GM19351 (cell line): ENCODE data around the gene UGT1A6.
"Not testable (repeated sequence)": the region's sequence is repeated elsewhere in the genome, so short reads cannot be mapped to it uniquely, and the experiment has no call there.

Experiments
- ATAC-seq: cut with Tn5 transposase; IDR thresholded peaks from one replicate; pipeline ENCODE4 v1.9.1; 2021; ENCODE audit warnings: mild to moderate bottlenecking, moderate library complexity; ENCODE audit not compliant: unreplicated experiment

The UGT1A6 gene

DNA sequence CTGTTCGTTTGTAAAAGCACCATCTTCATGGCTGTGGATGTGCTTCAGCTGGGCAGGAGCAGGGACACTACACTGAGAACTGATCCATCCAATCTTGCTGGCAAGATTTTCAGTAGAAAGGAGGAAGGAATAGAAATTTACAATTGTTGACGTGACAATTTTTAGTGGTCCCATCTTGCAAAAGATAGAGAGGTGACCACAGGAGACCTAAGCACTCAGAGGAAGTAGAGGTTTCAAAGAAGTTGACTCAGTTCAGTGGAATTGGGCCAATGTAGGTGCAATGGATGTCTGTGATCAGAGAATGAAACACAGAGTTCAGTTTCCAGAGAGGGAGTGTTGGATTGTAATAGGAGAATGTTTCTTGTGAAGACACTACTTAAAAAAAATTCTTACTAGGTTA is 21.4 kb downstream of the UGT1A6 start:
- ATAC-seq: no peak

DNA sequence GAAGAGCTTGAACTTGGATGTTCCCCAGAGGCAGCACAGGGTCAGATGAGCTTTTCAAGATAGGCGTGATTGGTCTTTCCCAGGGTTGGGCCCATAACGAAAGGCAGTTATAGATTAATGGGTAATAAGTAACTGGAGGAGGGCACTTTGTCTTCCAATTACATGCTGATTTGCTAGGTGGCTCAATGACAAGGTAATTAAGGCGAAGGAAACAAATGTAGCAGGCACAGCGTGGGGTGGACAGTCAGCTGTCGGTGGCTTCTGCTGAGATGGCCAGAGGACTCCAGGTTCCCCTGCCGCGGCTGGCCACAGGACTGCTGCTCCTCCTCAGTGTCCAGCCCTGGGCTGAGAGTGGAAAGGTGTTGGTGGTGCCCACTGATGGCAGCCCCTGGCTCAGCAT is 25.9 kb downstream of the UGT1A6 start, which contains the start of gene UGT1A4:
Gene UGT1A4, plus strand, starts transcription at position 185 of the 400 bp plus-strand sequence. Its CDS starts 85 bp downstream, at position 270.
- no peak for ATAC-seq

DNA sequence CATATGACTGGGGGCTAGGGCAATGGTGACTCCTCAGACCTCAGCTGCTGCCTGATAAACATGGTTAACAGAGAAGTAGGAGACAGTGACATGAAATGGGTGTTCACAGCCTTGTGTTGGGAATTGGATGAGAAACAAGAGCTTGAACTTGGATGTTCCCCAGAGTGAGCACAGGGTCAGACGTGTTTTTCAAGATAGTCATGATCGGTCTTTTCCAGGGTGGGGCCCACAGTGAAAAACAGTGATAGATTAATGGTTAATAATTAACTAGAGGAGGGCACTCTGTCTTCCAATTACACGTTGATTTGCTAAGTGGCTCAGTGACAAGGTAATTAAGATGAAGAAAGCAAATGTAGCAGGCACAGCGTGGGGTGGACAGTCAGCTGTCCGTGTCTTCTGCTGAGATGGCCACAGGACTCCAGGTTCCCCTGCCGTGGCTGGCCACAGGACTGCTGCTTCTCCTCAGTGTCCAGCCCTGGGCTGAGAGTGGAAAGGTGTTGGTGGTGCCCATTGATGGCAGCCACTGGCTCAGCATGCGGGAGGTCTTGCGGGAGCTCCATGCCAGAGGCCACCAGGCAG is 36.1 kb downstream of the UGT1A6 start, which contains the start of gene UGT1A3:
Gene UGT1A3, plus strand, starts transcription at position 320 of the 579 bp plus-strand sequence. Its CDS starts 85 bp downstream, at position 405.
- ATAC-seq: no peak

DNA sequence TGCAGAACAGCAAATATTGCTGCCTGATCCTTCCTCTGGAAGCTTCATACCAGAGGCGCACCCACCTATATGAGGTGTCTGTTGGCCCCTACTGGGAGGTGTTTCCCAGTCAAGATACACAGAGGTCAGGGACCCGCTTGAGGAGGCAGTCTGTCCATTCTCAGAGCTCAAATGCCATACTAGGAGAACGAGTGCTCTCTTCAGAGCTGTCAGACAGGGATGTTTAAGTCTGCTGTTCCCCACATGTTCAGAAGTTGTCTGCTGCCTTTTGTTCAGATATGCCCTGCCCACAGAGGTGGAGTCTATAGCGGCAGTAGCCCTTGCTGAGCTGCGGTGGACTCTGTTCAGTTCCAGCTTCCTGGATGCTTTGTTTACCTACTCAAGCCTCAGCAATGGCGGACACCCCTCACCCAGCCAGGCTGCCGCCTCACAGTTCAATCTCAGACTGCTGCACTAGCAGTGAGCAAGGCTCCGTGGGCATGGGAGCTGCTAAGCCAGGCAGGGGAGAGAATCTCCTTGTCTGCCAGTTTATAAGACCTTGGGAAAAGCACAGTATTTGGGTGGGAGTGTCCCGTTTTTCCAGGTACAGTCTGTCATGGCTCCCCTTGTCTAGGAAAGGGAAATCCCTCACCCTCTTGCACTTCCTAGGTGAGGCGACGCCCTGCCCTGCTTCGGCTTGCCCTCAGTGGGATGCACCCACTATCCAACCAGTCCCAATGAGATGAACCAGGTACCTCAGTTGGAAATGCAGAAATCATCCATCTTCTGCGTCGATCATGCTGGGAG is 44.4 kb downstream of the UGT1A6 start:
- ATAC-seq: not testable (repeated sequence)

DNA sequence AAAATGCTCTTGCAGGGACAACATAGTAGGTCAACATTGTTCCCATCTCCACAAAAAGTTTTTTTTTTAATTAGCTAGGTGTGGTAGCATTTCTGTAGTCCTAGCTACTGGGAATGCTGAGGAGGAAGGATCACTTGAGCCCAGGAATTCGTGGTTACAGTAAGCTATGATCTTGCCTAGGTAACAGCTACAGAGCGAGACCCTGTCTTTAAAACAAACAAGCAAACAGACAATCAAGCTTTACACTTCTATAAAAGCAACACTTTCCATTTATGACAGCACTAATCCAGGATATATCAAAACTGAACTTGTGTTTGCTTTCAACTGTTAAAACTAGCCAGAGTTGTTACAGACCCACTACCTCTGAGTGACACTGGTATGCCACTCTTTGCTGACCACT is 48.2 kb downstream of the UGT1A6 start:
- no peak for ATAC-seq

DNA sequence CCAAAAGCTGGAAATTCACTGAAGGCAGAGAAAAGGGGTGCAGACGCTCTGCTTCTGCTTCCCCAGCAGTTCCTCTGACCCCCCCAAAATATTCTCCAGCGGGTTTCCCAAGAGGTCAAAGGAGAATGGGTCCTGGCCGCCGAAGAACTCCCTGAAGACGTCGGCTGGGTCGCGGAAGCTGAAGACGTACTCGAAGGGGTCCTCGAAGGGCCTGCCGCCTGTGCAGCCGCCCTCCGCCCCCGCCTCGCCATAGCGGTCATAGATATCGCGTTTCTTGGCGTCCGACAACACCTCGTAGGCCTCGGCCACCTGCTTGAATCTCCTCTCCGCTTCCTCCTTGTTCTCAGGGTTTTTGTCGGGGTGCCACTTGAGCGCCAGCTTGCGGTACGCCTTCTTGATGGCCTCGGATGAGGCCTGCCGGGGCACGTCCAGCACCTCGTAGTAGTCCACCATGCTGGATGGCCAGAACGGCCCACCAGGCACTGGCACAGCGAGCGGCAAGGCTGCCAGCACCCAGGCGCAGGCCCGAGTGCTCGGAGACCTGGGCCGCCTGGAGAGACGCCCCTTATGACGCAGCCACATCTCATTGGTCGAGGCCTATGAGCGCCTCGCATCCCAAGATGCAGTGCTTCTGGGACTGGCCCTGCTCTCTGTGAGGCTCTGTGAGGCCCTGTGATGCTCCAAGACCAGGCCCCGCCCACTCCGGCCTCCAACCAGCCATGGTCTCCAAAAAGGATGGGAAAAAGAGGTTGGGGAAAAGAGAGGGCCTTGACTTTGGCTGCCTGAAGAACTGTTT is 51.0 kb downstream of the UGT1A6 start:
- no peak for ATAC-seq

DNA sequence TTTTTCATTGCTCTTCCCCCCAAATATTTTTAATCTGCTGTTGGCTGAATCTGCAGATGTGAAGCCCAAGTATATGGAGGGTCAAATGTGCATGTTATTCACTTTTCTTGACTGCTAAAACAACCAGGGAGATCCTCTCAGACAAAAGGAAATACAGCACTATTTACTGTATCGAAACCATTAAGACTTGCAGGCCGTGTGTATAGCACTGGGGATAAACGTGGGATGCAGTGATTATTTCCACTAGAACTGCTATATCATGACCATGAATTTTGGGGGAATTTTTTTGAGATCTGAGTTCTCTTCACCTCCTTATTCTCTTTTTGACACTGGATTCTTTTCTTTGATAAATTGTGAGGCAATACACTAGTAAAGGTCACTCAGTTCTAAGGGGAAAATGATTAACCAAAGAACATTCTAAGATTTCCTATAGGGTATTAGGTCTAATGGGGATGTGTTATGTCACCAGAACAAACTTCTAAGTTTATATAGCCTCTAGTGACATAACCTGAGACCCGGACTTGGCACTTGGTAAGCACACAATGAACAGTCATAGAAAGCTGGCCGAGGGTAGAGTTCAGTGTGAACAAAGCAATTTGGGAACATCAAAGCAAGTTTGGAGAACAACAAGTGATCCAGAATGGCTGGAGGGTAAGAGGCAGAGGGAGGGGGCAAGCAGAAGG is 52.5 kb downstream of the UGT1A6 start:
- ATAC-seq: no peak

DNA sequence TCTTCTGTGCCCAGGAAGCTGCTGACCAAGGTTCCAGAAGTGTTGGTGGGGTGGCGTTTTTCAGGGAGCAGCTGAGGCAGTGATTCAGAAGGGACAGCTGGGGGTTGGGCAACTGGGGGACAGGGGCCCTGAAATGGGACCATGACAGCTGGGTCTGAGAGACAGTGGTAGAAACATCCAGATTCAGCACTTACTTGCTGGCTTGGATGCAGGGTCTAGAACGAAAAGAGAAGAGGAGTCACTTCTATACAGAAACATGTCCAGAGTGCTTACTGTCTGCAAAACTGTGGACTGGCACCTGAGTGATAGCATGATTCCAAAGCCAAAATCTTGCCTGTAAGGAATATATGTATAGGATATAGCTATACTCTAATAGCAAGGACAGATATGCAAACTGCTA is 53.1 kb downstream of the UGT1A6 start:
- ATAC-seq: not testable (repeated sequence)

DNA sequence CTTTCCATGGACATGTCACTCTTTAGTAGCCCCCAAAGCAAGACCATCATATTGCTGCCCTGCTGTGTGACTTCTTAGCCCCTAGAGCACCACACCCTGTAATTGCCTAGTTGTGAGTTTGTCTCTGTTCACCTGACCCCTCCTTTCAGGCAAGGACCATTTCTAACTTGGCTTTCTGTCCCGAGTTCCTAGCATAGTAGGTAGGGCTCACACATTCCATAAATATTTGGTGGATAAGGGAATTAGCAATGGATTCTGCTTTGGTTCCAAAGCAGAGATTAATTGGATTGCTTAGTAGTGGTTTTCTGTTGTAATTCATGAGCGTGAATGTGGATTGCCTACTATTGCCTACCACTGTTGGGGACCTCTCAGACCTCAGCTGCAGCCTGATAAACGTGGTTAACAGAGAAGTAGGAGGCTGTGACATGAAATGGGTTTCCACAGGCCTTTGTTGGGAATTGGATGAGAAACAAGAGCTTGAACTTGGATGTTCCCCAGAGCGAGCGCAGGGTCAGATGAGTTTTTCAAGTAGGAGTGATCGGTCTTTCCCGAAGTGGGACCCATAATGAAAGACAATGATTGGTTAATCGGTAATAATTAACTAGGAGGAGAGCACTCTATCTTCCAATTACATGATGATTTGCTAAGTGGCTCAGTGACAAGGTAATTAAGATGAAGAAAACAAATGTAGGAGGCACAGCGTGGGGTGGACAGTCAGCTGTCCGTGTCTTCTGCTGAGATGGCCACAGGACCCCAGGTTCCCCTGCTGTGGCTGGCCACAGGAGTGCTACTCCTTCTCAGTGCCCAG is 54.0 kb downstream of the UGT1A6 start:
- no peak for ATAC-seq

DNA sequence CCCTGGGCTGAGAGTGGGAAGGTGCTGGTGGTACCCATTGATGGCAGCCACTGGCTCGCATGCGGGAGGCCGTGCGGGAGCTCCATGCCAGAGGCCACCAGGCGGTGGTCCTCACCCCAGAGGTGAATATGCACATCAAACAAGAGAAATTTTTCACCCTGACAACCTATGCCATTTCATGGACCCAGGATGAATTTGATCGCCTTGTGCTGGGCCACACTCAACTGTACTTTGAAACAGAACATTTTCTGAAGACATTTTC is 54.5 kb downstream of the UGT1A6 start:
- no peak for ATAC-seq

DNA sequence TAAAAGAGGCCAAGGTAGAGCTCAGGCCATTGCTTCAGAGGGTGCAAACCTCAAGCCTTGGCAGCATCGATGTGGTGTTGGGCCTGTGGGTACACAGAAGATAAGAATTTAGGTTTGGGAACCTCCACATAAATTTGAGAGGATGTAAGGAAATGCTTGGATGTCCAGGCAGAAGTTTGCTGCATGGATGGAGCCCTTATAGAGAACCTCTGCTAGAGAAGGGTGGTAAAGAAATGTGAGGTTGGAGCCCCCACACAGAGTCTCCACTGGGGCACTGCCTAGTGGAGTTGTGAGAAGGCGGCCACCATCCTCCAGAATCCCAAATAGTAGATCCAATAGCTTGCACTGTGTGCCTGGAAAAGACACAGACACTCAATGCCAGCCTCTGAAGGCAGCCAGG is 58.0 kb downstream of the UGT1A6 start:
- not testable (repeated sequence) for ATAC-seq

DNA sequence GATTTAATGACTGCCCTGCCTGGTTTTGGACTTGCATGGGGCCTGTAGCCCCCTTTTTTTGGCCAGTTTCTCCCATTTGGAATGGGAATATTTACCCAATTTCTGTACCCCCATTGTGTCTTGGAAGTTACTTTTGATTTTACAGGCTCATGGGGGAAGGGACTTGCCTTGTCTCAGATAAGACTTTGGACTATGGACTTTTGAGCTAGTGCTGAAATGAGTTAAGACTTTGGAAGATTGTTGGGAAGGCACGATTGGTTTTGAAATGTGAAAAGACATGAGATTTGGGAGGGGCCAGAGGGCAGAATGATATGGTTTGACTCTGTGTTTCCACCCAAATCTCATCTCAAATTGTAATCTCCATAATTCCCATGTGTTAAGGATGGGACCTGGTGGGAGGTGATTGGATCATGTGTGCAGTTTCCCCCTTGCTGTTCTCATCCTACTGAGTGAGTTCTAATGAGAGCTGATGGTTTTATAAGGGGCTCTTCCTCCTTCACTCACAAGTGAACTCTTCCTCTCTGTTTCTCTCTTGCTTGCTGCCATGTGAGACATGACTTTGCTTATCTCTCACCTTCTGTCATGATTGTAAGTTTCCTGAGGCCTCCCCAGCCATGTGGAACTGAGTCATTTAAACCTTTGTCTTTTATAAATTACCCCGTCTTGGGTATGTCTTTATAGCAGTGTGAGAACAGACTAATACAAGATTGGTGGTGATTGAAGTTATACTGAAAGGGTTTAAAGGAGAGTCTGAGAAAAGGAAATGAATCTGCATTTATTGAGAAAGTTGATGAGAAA is 58.7 kb downstream of the UGT1A6 start:
- ATAC-seq: not testable (repeated sequence)

DNA sequence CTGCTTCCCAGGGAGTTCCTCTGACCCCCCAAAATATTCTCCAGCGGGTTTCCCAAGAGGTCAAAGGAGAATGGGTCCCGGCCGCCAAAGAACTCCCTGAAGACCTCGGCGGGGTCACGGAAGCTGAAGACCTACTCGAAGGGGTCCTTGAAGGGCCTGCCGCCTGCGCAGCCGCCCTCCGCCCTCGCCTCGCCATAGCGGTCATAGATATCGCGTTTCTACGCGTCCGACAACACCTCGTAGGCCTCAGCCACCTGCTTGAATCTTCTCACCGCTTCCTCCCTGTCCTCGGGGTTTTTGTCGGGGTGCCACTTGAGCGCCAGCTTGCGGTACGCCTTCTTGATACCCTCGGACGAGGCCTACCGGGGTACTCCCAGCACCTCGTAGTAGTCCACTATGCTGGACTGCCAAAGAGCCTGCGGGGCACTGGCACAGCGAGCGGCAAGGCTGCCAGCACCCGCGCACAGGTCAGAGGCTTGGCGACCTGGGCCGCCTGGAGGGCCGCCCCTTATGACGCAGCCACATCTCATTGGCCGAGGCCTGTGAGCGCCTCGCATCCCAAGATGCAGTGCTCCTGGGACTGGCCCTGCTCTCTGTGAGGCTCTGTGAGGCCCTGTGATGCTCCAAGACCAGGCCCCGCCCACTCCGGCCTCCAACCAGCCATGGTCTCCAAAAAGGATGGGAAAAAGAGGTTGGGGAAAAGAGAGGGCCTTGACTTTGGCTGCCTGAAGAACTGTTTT is 62.4 kb downstream of the UGT1A6 start:
- ATAC-seq: no peak

DNA sequence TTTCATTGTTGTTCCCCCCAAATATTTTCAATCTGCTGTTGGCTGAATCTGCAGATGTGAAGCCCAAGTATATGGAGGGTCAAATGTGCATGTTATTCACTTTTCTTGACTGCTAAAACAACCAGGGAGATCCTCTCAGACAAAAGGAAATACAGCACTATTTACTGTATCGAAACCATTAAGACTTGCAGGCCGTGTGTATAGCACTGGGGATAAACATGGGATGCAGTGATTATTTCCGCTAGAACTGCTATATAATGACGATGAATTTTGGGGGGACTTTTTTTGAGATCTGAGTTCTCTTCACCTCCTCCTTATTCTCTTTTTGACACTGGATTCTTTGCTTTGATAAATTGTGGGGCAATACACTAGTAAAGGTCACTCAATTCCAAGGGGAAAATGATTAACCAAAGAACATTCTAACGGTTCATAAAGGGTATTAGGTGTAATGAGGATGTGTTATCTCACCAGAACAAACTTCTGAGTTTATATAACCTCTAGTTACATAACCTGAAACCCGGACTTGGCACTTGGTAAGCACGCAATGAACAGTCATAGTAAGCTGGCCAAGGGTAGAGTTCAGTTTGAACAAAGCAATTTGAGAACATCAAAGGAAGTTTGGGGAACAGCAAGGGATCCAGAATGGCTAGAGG is 63.9 kb downstream of the UGT1A6 start:
- ATAC-seq: no peak

DNA sequence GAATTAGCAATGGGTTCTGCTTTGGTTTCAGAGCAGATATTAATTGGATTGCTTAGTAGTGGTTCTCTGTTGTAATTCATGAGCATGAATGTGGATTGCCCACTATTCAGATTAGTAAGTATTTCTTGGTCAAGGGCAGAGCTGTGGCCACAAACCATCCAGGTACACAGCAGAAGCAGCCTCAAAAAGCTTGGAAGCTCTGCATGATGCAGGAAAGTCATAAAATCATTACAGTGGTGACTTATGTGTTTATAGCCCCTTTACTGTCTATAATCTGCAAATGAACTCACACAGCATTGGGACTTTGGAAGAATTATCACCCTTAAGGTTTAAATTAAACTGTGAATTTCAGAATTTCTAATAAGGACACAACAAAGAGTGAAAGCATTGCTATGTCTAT is 65.5 kb downstream of the UGT1A6 start:
- no peak for ATAC-seq

DNA sequence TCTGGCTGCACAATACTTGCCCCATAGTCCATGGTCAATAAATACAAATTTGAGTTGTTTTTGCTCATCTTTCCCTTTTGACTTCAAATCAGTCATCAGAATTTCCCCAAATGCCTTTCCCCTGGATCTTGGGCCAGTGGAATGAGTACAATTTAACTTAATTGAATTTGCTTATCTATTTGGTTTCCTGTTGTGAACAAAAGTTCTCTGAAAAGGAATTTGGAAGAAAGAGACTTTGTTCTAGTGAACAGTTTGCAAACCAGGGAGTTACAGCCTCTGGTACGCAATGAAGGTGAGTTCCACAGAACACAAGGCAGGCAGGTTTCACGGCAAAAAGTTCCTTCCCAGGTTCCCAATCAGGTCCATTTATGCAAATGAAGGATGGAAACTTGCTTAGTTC is 66.2 kb downstream of the UGT1A6 start:
- ATAC-seq: no peak

DNA sequence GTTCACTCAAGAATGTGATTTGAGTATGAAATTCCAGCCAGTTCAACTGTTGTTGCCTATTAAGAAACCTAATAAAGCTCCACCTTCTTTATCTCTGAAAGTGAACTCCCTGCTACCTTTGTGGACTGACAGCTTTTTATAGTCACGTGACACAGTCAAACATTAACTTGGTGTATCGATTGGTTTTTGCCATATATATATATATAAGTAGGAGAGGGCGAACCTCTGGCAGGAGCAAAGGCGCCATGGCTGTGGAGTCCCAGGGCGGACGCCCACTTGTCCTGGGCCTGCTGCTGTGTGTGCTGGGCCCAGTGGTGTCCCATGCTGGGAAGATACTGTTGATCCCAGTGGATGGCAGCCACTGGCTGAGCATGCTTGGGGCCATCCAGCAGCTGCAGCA is 67.4 kb downstream of the UGT1A6 start, which contains the start of gene UGT1A1:
Gene UGT1A1, plus strand, starts transcription at position 228 of the 400 bp plus-strand sequence. Its CDS starts 18 bp downstream, at position 246.
- no peak for ATAC-seq

DNA sequence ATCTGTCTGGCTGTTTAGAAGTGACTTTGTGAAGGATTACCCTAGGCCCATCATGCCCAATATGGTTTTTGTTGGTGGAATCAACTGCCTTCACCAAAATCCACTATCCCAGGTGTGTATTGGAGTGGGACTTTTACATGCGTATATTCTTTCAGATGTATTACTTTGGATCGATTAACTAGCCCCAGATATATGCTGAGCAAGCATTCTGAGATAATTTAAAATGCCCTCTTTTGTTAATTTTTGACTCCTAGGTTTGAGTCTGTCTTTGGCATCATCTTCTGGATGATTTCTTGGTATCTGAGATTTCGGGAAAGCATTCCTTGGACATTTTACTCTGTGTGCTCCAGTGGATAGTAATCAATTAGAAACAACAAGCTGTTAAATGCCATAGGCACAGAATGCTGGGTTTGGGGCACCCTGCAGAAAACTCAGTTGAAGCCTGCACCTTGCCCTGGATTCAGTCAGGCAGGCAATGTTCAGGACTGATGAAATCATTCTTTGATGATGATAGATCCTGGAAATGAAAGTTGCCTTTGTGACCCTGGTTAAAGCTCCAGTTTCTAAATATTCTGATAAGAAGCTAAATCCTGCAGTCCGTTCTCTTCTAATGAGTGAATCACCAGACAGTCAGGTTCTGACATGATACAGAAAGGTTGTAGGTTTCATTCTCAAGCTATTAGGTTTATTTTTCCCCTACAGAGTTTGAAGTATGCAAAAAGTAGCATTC is 68.5 kb downstream of the UGT1A6 start:
- ATAC-seq: no peak
